MM.1S (cell line): Measurements from ENCODE around the gene DLX4.

ENCODE experiments used
- CTCF ChIP-seq: fragments of 300-600 bp; sonication (generic); IDR thresholded peaks from 2 replicates; pipeline ENCODE4 v1.5.1; 2016; ENCODE audit warnings: antibody characterized with exemption, low read length, mixed read lengths
- EZH2phosphoT487 ChIP-seq: fragments of 300-600 bp; sonication (generic); IDR thresholded peaks from 2 replicates; pipeline ENCODE4 v1.6.1; 2018; ENCODE audit warnings: antibody characterized with exemption, low read length

GRCh38 chr17:49987681-49988441, 18.9 kb downstream of the DLX4 start:
- TF ChIP-seq CTCF (no peak), EZH2phosphoT487 (no peak)
